Measurements from ENCODE around the gene PLEKHB1.
"Not testable (repeated sequence)": the region's sequence is repeated elsewhere in the genome, so short reads cannot be mapped to it uniquely, and the experiment has no call there.

The PLEKHB1 gene

GRCh38 chr11:73676552-73676951, 30.2 kb downstream of the PLEKHB1 start:
- DNase-seq (ENCODE audit: low read depth), result not testable (repeated sequence)

- DNase-seq (ENCODE audit: low read depth), result no peak
Measured at GRCh38 chr11:73680687-73681086, 34.3 kb downstream of the PLEKHB1 start.

GRCh38 chr11:73693899-73694525, 47.6 kb downstream of the PLEKHB1 start:
- no peak for DNase-seq (ENCODE audit: low read depth)

- DNase-seq (ENCODE audit: low read depth), result no peak
Measured at GRCh38 chr11:73705053-73705452, 58.7 kb downstream of the PLEKHB1 start.

- DNase-seq (ENCODE audit: low read depth), result no peak
Measured at GRCh38 chr11:73710964-73711363, 64.6 kb downstream of the PLEKHB1 start.

Measured in activated T-helper 1 cell treated with Interleukin-2 at 50 U/mL for 16 hours (primary cell).